B cell (primary cell): Measurements from ENCODE around the gene ATP11A. TPM values are rescaled to one million over a fixed set of nuclear protein-coding genes. Genes with fewer than 3 reads are reported as not detected.

ENCODE experiments used
- ATAC-seq: fragments of 200-7000 bp; cut with Tn5 transposase; one replicate; pipeline ENCODE4 v1.10.0; 2021; ENCODE audit warnings: low read depth, mild to moderate bottlenecking, moderate number of reproducible peaks, moderate library complexity
- CTCF ChIA-PET: fragments of 350-600 bp; sonication (Branson Sonifier 250); formaldehyde crosslinking; loops from one replicate; lab custom pipeline; 2021; ENCODE audit warnings: antibody characterized with exemption, inconsistent platforms; lab: Charles Lee
- POLR2A ChIA-PET: fragments of 350-600 bp; sonication (Branson Sonifier 250); formaldehyde crosslinking; loops from one replicate; lab custom pipeline; 2021; ENCODE audit warnings: antibody characterized with exemption; lab: Charles Lee
- DNase-seq: peaks from one replicate; pipeline ENCODE4 v3.0.0; 2013
- H2AFZ ChIP-seq: 2 replicates; pipeline ENCODE4 v1.6.1; 2012; ENCODE audit warnings: mild to moderate bottlenecking, low read depth, low read length; ENCODE audit not compliant: insufficient read depth, poor library complexity, severe bottlenecking
- H3K27ac ChIP-seq, 2 donors: 1 replicate in 1 of 2; 2 replicates in 1 of 2; pipeline ENCODE4 v1.5.1; 2012 to 2013; ENCODE audit warnings: low read length in 2 of 2, mild to moderate bottlenecking in 2 of 2, moderate library complexity in 1 of 2
- H3K27me3 ChIP-seq, 4 experiments: fragments of 200-600 bp in 1 of 4; sonication (generic) in 1 of 4; replicated peaks in 1 of 4; 1 replicate in 2 of 4; 2 replicates in 2 of 4; pipeline versions ENCODE4 v1.6.1 to v1.7.0; 2013 to 2016; ENCODE audit warnings: low read length in 3 of 4, mild to moderate bottlenecking in 2 of 4, mixed read lengths in 1 of 4, moderate library complexity in 1 of 4; ENCODE audit not compliant: insufficient read depth in 4 of 4, control insufficient read depth in 3 of 4; ENCODE audit errors: control extremely low read depth in 1 of 4
- H3K36me3 ChIP-seq, 2 experiments: replicated peaks in 1 of 2; 1 replicate in 1 of 2; 2 replicates in 1 of 2; pipeline versions ENCODE4 v1.6.1 to v1.7.1; 2013; ENCODE audit warnings: low read length in 1 of 2; ENCODE audit not compliant: insufficient read depth in 2 of 2, control insufficient read depth in 1 of 2; ENCODE audit errors: control extremely low read depth in 1 of 2, extremely low read depth in 1 of 2
- H3K4me1 ChIP-seq, 2 donors: fragments of 200-600 bp in 1 of 2; sonication (generic) in 1 of 2; 1 replicate in 1 of 2; 2 replicates in 1 of 2; pipeline versions ENCODE4 v1.5.1 to v1.6.1; 2013 to 2017; ENCODE audit warnings: low read length in 2 of 2; ENCODE audit not compliant: control insufficient read depth in 2 of 2, insufficient read depth in 2 of 2
- H3K4me2 ChIP-seq: replicated peaks from 2 replicates; pipeline ENCODE3; 2012; ENCODE audit warnings: mild to moderate bottlenecking, low read depth, low read length; ENCODE audit not compliant: poor library complexity, severe bottlenecking
- H3K4me3 ChIP-seq, 5 experiments: fragments of 200-600 bp in 1 of 5; sonication (generic) in 1 of 5; 1 replicate in 3 of 5; 2 replicates in 2 of 5; pipeline versions ENCODE4 v1.5.1 to v1.7.0; 2011 to 2016; ENCODE audit warnings: low read length in 4 of 5, mild to moderate bottlenecking in 4 of 5, low read depth in 2 of 5, control low read depth in 1 of 5, moderate library complexity in 1 of 5; ENCODE audit not compliant: insufficient read depth in 1 of 5; ENCODE audit errors: control extremely low read depth in 1 of 5, extremely low read depth in 1 of 5
- H3K79me2 ChIP-seq: fragments of 200-600 bp; sonication (generic); one replicate; pipeline ENCODE4 v1.6.0; 2016; ENCODE audit warnings: low read length; ENCODE audit not compliant: control insufficient read depth, insufficient read depth
- H3K9ac ChIP-seq: fragments of 200-600 bp; sonication (generic); 2 replicates; pipeline ENCODE4 v1.6.1; 2017; ENCODE audit warnings: mild to moderate bottlenecking, low read length, moderate library complexity
- H3K9me3 ChIP-seq, 3 donors: one replicate each; pipeline versions ENCODE4 v1.6.1 to v1.7.1; 2013; ENCODE audit warnings: low read length in 2 of 3; ENCODE audit not compliant: control insufficient read depth in 2 of 3, insufficient read depth in 1 of 3; ENCODE audit errors: control extremely low read depth in 1 of 3
- H4K20me1 ChIP-seq: 2 replicates; pipeline ENCODE4 v1.6.0; 2012; ENCODE audit warnings: mild to moderate bottlenecking, low read length; ENCODE audit not compliant: insufficient read depth, control insufficient read depth, poor library complexity, severe bottlenecking
- H3K27ac Mint-ChIP-seq: one replicate; pipeline ENCODE4 v1.8.0; 2021; ENCODE audit warnings: mixed read lengths
- H3K27me3 Mint-ChIP-seq: one replicate; pipeline ENCODE4 v1.8.0; 2021; ENCODE audit warnings: mixed read lengths
- H3K4me1 Mint-ChIP-seq: one replicate; pipeline ENCODE4 v1.8.0; 2021; ENCODE audit warnings: mixed read lengths
- H3K4me3 Mint-ChIP-seq: one replicate; pipeline ENCODE4 v1.8.0; 2021; ENCODE audit warnings: mixed read lengths
- H3K9me3 Mint-ChIP-seq: one replicate; pipeline ENCODE4 v1.8.0; 2022; ENCODE audit warnings: mixed read lengths; ENCODE audit not compliant: insufficient read depth
- CTCF ChIP-seq: fragments of 200-600 bp; IDR thresholded peaks from one replicate; pipeline ENCODE4 v1.8.0; 2022; ENCODE audit warnings: antibody characterized with exemption, mild to moderate bottlenecking
- EZH2 ChIP-seq: IDR thresholded peaks from 2 replicates; pipeline ENCODE4 v1.6.1; 2012; ENCODE audit warnings: borderline replicate concordance, low read depth, mild to moderate bottlenecking, moderate library complexity, low read length; ENCODE audit not compliant: insufficient read depth, poor library complexity, severe bottlenecking
- whole genome bisulfite sequencing: methylation state at CpG from one replicate; pipeline ENCODE4 v1.1.5; 2013; ENCODE audit warnings: missing lambda C conversion rate; ENCODE audit not compliant: insufficient coverage; 5-methylcytosine and 5-hydroxymethylcytosine counted together
- intact Hi-C: fragments of 100-400 bp; cut with micrococcal nuclease; formaldehyde crosslinking; loops from one replicate; pipeline ENCODE4 v1.10.0; 2022
- polyA plus RNA-seq: library from polyadenylated mRNA; depleted of rRNA; stranded (reverse); fragments of >200 nt; gene quantifications from 2 replicates; pipeline ENCODE4 v1.2.3, GENCODE V29; 2012
- total RNA-seq, 2 donors: library from RNA; stranded (reverse); fragments of 120-200 nt in 1 of 2; gene quantifications; 1 replicate in 1 of 2; 2 replicates in 1 of 2; pipeline versions ENCODE4 v1.2.3 to v1.2.4, GENCODE V29; 2013 to 2022

The ATP11A gene
- total and polyA plus RNA-seq, 2 donors (not counting 1 experiment from before 2014, with no cell fraction given): 36.9 to 60.3 TPM

DNA sequence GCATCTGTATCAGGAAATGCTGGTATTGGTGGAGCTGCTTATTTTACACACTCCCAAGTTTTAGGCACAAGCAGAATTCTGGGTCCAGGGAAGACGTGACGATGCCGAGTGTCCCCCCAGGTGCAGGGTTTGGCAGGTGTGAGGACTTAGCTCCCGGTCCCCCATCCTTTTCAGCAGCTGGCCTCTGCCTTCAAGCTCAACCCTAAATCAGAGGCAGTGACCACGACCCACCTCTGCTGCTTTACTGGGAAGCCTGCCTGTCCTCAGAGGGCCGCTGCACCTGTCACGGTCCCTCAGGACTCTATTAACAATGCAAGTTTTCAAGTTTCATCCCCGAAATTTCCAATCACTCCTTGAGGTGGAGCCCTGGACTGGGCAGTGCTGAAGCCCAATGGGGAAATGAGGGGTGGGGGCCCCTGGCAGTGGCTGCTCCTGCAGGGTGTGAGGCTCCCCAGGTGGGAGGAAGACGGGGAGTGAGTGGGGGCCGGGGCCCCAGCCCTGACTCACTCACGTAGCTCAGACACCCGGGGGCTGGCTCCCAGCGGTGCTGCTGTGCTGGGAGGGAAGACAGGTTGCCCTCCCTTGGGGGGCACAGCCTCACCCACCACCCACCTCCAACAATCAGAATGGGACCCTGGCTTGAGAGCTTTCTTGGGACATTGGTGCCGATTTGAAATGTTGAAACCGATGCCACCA lies 186.6 kb downstream of the ATP11A start:
- intact Hi-C loops: no loop called here
- DNase-seq (no peak), ATAC-seq (no peak)
- no peak overlapping the region for H3K4me2 ChIP-seq
- H3K79me2 ChIP-seq: peaks cover 3% of the 10 kb centered on the region
- H3K9me3 ChIP-seq: peaks cover 0 to 30% (median 8%) of the 10 kb centered on the region in 3 donors
- H2AFZ ChIP-seq: no peak overlapping the region
- H3K27me3 ChIP-seq: no peaks in the 10 kb centered on the region
- CTCF ChIA-PET: interaction anchor here (1.4 to 2.2 kb wide), 2 partner anchors 235 to 237 kb away, joined by 3 to 11 read pairs; no protein-coding TSS in a partner anchor
- H3K9ac ChIP-seq: no peak overlapping the region
- peaks cover 27% of the 10 kb centered on the region for H3K4me1 Mint-ChIP-seq
- H3K27ac ChIP-seq: no peak overlapping the region
- H3K9me3 Mint-ChIP-seq: no peaks in the 10 kb centered on the region
- no peak overlapping the region for H3K4me3 ChIP-seq
- no peak overlapping the region for H3K4me3 Mint-ChIP-seq
- H3K27me3 Mint-ChIP-seq: no peaks in the 10 kb centered on the region
- TF ChIP-seq EZH2 (no peak), CTCF (no peak)
- peaks cover 10% of the 10 kb centered on the region for H4K20me1 ChIP-seq
- H3K4me1 ChIP-seq: peaks cover 21 to 34% of the 10 kb centered on the region in 2 donors
- peaks cover 0 to 42% of the 10 kb centered on the region in 2 experiments for H3K36me3 ChIP-seq
- POLR2A ChIA-PET: no interaction called here
- H3K27ac Mint-ChIP-seq: no peak overlapping the region
- 91% methylated on average over 14 of the region's 15 CpGs for WGBS

DNA sequence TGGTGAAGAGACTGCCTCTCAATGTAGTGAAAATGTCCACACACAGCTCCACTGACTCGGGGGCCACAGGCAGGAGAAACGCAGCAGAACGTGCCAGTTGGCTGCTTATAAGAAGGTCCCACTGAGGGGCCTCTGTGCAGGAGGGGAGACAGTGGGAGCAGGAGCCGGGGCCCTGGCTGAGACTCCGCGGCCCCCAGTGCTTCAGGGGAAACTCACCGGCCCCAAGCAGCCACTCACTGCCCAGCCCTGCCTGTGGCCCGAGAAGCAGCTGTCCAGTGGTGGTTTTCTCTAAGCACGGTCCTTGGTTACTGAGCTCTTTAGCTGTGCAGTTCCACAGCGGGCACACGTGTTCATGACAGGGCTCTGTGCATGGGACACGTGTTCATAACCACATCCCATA lies 187.2 kb downstream of the ATP11A start:
- Histone ChIP-seq H3K9ac (no peak overlapping the region), H2AFZ (no peak overlapping the region), H3K4me1 (peaks cover 16 to 29% of the 10 kb centered on the region in 2 donors), H3K27ac (no peak overlapping the region), H3K27me3 (no peaks in the 10 kb centered on the region), H4K20me1 (peaks cover 10% of the 10 kb centered on the region), H3K4me2 (no peak overlapping the region), H3K4me3 (no peak overlapping the region), H3K36me3 (peaks cover 0 to 44% of the 10 kb centered on the region in 2 experiments), H3K79me2 (peaks cover 3% of the 10 kb centered on the region), H3K9me3 (peaks cover 0 to 24% (median 8%) of the 10 kb centered on the region in 3 donors)
- no peaks in the 10 kb centered on the region for H3K27me3 Mint-ChIP-seq
- ChIA-PET POLR2A (no interaction called here), CTCF (interaction anchor here (1.4 to 2.2 kb wide), 2 partner anchors 236 to 238 kb away, joined by 3 to 11 read pairs; no protein-coding TSS in a partner anchor)
- ATAC-seq: no peak
- intact Hi-C loops: no loop called here
- peaks cover 27% of the 10 kb centered on the region for H3K4me1 Mint-ChIP-seq
- no peak for TF ChIP-seq CTCF
- no peak for TF ChIP-seq EZH2
- DNase-seq: no peak
- H3K27ac Mint-ChIP-seq: no peak overlapping the region
- 84% methylated on average over 11 of the region's 12 CpGs for WGBS
- H3K4me3 Mint-ChIP-seq: no peak overlapping the region
- H3K9me3 Mint-ChIP-seq: no peaks in the 10 kb centered on the region
